GM21360 (cell line): Measurements from ENCODE around the gene SPPL2B.
"Not testable (repeated sequence)": the region's sequence is repeated elsewhere in the genome, so short reads cannot be mapped to it uniquely, and the experiment has no call there.

ENCODE experiments used
- ATAC-seq: cut with Tn5 transposase; IDR thresholded peaks from one replicate; pipeline ENCODE4 v1.9.1; 2021; ENCODE audit warnings: mild to moderate bottlenecking, moderate library complexity; ENCODE audit not compliant: unreplicated experiment

The SPPL2B gene

GRCh38 chr19:2336528-2337328, 8.2 kb downstream of the SPPL2B start:
- ATAC-seq: no peak

GRCh38 chr19:2337329-2337707, 8.8 kb downstream of the SPPL2B start:
- ATAC-seq: no peak

GRCh38 chr19:2338055-2338615, 9.7 kb downstream of the SPPL2B start:
- no peak for ATAC-seq

- ATAC-seq: no peak
Observed at GRCh38 chr19:2338751-2339643, 10.5 kb downstream of the SPPL2B start.

GRCh38 chr19:2339644-2340310, 11.3 kb downstream of the SPPL2B start:
- no peak for ATAC-seq

- ATAC-seq: no peak
Observed at GRCh38 chr19:2340496-2341243, 12.2 kb downstream of the SPPL2B start.

- ATAC-seq: no peak
Observed at GRCh38 chr19:2341244-2341751, 12.8 kb downstream of the SPPL2B start.

GRCh38 chr19:2341982-2342381, 13.5 kb downstream of the SPPL2B start:
- ATAC-seq: no peak

GRCh38 chr19:2342656-2343288, 14.3 kb downstream of the SPPL2B start:
- ATAC-seq: no peak

- ATAC-seq: no peak
Observed at GRCh38 chr19:2343289-2343982, 15.0 kb downstream of the SPPL2B start.

- no peak for ATAC-seq
Observed at GRCh38 chr19:2344381-2344870, 15.9 kb downstream of the SPPL2B start.

GRCh38 chr19:2345076-2345475, 16.6 kb downstream of the SPPL2B start:
- ATAC-seq: no peak

- no peak for ATAC-seq
Observed at GRCh38 chr19:2345794-2346663, 17.5 kb downstream of the SPPL2B start.

GRCh38 chr19:2349818-2350217, 21.3 kb downstream of the SPPL2B start:
- ATAC-seq: not testable (repeated sequence)

GRCh38 chr19:2350656-2351055, 22.2 kb downstream of the SPPL2B start:
- ATAC-seq: no peak

- ATAC-seq: no peak
Observed at GRCh38 chr19:2351591-2351990, 23.1 kb downstream of the SPPL2B start.

GRCh38 chr19:2352121-2352520, 23.6 kb downstream of the SPPL2B start:
- no peak for ATAC-seq
